ENCODE data around the gene ICA1L.

- TF ChIP-seq POLR2A (IDR thresholded peaks at IDR 0.05) (no peak), CTCF (IDR thresholded peaks at IDR 0.05 in 8 of 11, conservative IDR thresholded peaks at IDR 0.05 in 3 of 11) (no peak), POLR2AphosphoS5 (IDR thresholded peaks at IDR 0.05) (no peak)
Observed at GRCh38 chr2:202757339-202757738, 114.2 kb downstream of the ICA1L start.

All from spleen (tissue), 7 donors.